ENCODE results near the gene CSKMT.

DNA sequence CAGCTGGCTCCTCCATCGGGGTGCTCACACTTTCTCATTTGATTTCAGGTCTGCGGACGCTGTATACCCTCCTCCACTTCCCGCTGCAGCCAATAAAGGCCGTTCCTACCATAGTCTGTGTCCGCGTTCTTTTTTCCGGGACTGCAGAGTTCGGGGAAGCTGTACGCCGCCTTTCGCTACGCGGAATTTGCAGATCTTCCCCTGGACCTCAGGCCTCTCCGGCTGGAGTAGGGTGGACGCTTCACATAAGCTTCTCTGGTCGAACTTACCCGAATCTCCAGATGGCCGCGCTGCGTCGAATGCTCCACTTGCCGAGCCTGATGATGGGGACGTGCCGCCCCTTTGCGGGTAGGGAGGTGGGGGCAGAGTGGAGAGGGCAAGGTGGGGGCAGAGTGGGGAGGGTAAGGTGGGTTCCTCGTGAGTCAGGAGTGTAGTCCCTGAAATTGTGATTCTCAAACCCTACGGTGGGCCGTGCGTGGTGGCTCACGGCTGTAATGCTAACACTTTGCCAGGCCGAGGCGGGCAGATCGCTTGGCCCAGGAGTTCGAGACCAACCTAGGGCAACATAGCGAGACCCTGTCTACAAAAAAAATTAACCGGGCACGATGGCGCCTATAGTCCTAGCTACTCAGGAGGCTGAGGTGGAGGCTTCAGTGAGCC, 617 bp downstream of the CSKMT start:
- TF ChIP-seq, protein P1, sequence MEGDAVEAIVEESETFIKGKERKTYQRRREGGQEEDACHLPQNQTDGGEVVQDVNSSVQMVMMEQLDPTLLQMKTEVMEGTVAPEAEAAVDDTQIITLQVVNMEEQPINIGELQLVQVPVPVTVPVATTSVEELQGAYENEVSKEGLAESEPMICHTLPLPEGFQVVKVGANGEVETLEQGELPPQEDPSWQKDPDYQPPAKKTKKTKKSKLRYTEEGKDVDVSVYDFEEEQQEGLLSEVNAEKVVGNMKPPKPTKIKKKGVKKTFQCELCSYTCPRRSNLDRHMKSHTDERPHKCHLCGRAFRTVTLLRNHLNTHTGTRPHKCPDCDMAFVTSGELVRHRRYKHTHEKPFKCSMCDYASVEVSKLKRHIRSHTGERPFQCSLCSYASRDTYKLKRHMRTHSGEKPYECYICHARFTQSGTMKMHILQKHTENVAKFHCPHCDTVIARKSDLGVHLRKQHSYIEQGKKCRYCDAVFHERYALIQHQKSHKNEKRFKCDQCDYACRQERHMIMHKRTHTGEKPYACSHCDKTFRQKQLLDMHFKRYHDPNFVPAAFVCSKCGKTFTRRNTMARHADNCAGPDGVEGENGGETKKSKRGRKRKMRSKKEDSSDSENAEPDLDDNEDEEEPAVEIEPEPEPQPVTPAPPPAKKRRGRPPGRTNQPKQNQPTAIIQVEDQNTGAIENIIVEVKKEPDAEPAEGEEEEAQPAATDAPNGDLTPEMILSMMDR (IDR thresholded peaks at IDR 0.05), result no peak
- no peak for TF ChIP-seq POLR2A (IDR thresholded peaks at IDR 0.05)

Measured in right lobe of liver (tissue), 4 donors.